Lower leg skin (tissue), 3 donors: ENCODE results near the gene DDB1.

Experiments
- POLR2A ChIP-seq, 2 donors: fragments of 450-650 bp; IDR thresholded peaks; one replicate each; pipeline ENCODE4 v1.6.1; 2016 to 2017; ENCODE audit warnings: antibody characterized with exemption in 2 of 2, mild to moderate bottlenecking in 1 of 2, moderate library complexity in 1 of 2
- TF ChIP-seq, protein P1 (sequence below), 3 donors: fragments of 450-650 bp; IDR thresholded peaks; one replicate each; pipeline ENCODE4 v1.5.1; 2016; ENCODE audit warnings: antibody characterized with exemption in 3 of 3, mild to moderate bottlenecking in 3 of 3, moderate library complexity in 2 of 3

DNA sequence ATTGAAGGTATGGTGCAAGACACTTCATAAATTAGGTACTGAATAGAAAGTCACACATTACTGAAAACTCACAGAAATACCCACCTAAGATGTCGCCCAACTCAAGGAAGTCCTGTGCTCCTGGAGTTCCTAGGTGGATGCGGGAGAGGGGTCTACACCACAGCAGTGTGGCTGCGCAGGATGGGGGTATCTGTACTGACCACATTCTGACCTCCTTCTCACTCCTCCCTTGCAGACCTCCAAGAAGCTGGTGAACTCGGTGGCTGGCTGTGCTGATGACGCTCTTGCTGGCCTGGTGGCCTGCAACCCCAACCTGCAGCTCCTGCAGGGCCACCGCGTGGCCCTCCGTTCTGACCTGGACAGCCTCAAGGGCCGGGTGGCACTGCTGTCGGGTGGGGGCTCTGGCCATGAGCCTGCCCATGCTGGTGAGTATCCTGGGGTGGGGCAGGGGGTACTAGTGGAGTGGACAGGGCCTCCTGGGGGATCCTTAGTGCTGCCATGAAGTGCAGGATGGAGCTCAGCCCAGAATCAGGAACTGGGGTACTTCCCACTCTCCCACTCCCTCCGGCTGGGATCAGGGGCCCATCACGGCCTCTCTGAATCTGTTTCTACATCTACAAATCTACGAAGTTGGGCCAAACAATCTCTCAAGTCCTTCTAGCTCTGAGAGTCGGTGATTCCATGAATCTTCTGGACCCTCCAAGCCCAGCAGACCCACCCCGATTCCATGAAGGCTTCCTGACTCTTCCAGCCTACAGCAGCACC is 5.0 kb upstream of the DDB1 start:
- TF ChIP-seq, protein P1, sequence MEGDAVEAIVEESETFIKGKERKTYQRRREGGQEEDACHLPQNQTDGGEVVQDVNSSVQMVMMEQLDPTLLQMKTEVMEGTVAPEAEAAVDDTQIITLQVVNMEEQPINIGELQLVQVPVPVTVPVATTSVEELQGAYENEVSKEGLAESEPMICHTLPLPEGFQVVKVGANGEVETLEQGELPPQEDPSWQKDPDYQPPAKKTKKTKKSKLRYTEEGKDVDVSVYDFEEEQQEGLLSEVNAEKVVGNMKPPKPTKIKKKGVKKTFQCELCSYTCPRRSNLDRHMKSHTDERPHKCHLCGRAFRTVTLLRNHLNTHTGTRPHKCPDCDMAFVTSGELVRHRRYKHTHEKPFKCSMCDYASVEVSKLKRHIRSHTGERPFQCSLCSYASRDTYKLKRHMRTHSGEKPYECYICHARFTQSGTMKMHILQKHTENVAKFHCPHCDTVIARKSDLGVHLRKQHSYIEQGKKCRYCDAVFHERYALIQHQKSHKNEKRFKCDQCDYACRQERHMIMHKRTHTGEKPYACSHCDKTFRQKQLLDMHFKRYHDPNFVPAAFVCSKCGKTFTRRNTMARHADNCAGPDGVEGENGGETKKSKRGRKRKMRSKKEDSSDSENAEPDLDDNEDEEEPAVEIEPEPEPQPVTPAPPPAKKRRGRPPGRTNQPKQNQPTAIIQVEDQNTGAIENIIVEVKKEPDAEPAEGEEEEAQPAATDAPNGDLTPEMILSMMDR (IDR thresholded peaks at IDR 0.05), result no peak
- TF ChIP-seq POLR2A (IDR thresholded peaks at IDR 0.05), result no peak
